NB4 (cell line): ENCODE results near the gene PRR9.
A peak's percentile ranks its signal among the peaks of the same experiment; 100 is the strongest.

Experiments used
- DNase-seq: peaks from one replicate; pipeline ENCODE4 v3.0.0; 2010; ENCODE audit warnings: low read depth
- H3K4me3 ChIP-seq: one replicate; pipeline ENCODE4 v1.5.1; 2011; ENCODE audit warnings: mild to moderate bottlenecking, low read depth, low read length, moderate library complexity
- MYC ChIP-seq: IDR thresholded peaks from 2 replicates; pipeline ENCODE4 v1.6.1; 2011; ENCODE audit warnings: low read depth, low read length
- POLR2A ChIP-seq: IDR thresholded peaks from 2 replicates; pipeline ENCODE4 v1.6.1; 2011; ENCODE audit warnings: mild to moderate bottlenecking; ENCODE audit not compliant: insufficient read length; ENCODE audit errors: extremely low read depth
- TF ChIP-seq, protein P1 (sequence below): IDR thresholded peaks from 2 replicates; pipeline ENCODE4 v1.6.1; 2011; ENCODE audit warnings: low read depth, low read length
- TF ChIP-seq, protein P2 (sequence below): IDR thresholded peaks from one replicate; pipeline ENCODE4 v1.5.1; 2012; ENCODE audit warnings: low read depth, low read length

Gene PRR9

DNA sequence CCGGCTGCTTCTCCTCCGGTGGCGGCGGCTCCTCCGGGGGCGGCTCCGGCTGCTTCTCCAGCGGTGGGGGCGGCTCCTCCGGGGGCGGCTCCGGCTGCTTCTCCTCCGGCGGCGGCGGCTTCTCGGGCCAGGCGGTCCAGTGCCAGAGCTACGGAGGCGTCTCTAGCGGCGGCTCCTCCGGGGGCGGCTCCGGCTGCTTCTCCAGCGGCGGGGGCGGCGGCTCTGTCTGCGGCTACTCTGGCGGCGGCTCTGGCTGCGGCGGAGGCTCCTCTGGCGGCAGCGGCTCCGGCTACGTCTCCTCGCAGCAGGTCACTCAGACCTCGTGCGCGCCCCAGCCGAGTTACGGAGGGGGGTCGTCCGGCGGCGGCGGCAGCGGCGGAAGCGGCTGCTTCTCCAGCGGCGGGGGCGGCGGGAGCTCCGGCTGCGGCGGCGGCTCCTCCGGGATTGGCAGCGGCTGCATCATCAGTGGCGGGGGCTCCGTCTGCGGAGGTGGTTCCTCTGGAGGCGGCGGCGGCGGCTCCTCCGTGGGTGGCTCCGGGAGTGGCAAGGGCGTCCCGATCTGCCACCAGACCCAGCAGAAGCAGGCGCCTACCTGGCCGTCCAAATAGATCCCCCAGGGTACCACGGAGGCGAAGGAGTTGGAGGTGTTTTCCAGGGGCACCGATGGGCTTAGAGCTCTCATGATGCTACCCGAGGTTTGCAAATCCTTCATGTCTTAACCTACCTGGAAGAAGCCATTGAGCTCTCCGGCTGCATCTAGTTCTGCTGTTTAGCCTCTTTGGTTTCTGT lies 44.1 kb downstream of the PRR9 start:
- H3K4me3 ChIP-seq: no peak overlapping the region
- DNase-seq: peak; percentile 15
- TF ChIP-seq POLR2A (no peak), MYC (no peak)
- TF ChIP-seq, protein P1, sequence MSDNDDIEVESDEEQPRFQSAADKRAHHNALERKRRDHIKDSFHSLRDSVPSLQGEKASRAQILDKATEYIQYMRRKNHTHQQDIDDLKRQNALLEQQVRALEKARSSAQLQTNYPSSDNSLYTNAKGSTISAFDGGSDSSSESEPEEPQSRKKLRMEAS: no peak
- TF ChIP-seq, protein P2, sequence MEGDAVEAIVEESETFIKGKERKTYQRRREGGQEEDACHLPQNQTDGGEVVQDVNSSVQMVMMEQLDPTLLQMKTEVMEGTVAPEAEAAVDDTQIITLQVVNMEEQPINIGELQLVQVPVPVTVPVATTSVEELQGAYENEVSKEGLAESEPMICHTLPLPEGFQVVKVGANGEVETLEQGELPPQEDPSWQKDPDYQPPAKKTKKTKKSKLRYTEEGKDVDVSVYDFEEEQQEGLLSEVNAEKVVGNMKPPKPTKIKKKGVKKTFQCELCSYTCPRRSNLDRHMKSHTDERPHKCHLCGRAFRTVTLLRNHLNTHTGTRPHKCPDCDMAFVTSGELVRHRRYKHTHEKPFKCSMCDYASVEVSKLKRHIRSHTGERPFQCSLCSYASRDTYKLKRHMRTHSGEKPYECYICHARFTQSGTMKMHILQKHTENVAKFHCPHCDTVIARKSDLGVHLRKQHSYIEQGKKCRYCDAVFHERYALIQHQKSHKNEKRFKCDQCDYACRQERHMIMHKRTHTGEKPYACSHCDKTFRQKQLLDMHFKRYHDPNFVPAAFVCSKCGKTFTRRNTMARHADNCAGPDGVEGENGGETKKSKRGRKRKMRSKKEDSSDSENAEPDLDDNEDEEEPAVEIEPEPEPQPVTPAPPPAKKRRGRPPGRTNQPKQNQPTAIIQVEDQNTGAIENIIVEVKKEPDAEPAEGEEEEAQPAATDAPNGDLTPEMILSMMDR: no peak

DNA sequence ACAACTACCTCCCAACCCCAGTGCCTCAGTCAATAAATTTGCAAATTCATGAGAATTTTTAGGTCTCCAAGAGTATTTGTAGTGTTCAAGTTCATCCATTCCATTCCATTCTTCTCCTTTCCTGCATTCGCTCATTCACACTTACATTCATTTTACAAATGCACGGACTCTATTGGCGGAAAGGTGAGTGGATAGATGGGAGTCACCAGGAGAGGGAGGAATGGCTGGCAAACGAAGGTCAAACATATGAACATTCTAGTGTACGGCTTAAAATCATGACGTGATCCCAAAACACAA lies 44.6 kb downstream of the PRR9 start:
- DNase-seq: no peak
- no peak for TF ChIP-seq MYC
- TF ChIP-seq, protein P2: no peak
- no peak for TF ChIP-seq POLR2A
- TF ChIP-seq, protein P1: no peak
- no peak overlapping the region for H3K4me3 ChIP-seq

DNA sequence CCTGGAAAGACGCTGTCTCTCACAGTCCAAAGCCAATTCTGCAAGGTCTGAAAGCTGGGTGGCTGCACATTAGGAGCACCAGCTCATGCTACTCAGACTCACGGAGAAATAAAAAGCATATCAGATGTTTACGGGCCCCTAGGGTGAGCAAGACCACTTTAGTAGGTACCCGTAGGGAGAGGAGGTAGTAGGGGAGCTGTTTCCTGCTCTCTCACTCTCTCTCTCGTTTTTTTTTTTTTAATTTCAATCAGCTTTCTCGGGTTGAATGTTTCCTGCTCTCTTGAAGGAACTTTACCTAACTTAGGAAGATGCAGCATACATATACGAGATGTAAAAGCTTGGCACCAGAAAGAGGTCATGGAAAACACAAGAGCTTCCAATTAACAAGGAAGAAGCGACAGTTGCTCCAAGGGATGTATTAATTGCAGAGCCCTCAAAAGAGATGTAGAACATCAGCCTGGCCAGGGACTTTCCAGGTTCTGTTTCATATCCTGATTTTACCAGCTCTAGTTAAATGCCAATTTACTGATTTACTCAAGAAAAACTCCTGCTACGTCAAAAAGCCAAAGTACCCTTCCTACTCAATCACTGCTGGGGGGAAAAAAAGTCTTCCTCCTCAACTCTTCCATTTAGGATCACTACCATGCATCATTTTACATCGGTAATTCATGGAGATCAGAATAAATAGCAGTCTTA lies 45.2 kb downstream of the PRR9 start:
- DNase-seq: no peak
- H3K4me3 ChIP-seq: no peak overlapping the region
- TF ChIP-seq, protein P1: no peak
- no peak for TF ChIP-seq POLR2A
- TF ChIP-seq MYC: no peak
- TF ChIP-seq, protein P2: no peak

DNA sequence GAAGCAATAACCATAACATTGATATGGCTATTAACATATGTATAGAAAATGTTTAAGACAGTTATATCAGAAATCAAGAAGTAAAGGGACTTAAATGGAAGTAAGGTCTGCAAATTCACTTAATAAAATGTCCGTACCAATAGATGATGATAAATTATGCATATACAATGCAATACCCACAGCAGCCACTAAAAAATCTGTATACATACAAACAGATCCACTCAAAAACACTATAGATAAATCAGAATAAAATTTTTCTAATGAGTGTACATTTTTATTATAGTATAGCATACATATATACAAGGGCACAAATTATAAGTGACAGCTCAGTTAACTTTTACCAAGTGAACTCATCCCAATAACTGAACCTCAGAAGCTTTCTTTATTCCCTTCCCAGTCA lies 48.1 kb downstream of the PRR9 start:
- no peak for DNase-seq

More for the DNA sequence above, 48.1 kb downstream of the PRR9 start:
- H3K4me3 ChIP-seq: no peak overlapping the region
- TF ChIP-seq, protein P1: no peak
- TF ChIP-seq MYC (no peak), POLR2A (no peak)
- TF ChIP-seq, protein P2: no peak
